A673 (cell line): ENCODE results near the gene EIF3D.

Source experiments
- EZH2 ChIP-seq: fragments of 200-600 bp; sonication (generic); IDR thresholded peaks from 2 replicates; pipeline ENCODE4 v1.6.1; 2017; ENCODE audit warnings: borderline replicate concordance, low read depth, mild to moderate bottlenecking, mixed read lengths, antibody characterized with exemption, low read length; ENCODE audit not compliant: poor library complexity, severe bottlenecking
- TF ChIP-seq, protein P1 (sequence below): fragments of 300-800, 200-600 bp; sonication (generic); conservative IDR thresholded peaks from 2 replicates; pipeline ENCODE4 v1.5.1; 2017; ENCODE audit warnings: low read depth, mild to moderate bottlenecking, antibody characterized with exemption, low read length, moderate library complexity, mixed read lengths

DNA sequence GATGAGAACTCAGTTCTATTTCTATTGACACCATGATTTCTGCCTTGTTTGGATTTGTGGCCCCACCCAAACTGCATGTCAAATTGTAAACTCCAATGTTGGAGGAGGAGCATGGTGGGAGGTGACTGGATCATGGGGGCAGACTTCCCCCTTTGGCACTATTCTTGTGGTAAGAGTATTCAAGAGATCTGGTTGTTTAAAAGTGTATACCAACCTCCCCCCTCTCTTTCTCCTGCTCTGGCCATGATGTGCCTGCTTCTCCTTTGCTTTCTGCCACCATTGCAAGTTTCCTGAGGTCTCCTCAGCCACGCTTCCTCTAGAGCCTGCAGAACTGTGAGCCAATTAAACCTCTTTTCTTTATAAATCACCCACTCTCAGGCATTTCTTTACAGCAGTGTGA lies 14.2 kb downstream of the EIF3D start:
- TF ChIP-seq, protein P1, sequence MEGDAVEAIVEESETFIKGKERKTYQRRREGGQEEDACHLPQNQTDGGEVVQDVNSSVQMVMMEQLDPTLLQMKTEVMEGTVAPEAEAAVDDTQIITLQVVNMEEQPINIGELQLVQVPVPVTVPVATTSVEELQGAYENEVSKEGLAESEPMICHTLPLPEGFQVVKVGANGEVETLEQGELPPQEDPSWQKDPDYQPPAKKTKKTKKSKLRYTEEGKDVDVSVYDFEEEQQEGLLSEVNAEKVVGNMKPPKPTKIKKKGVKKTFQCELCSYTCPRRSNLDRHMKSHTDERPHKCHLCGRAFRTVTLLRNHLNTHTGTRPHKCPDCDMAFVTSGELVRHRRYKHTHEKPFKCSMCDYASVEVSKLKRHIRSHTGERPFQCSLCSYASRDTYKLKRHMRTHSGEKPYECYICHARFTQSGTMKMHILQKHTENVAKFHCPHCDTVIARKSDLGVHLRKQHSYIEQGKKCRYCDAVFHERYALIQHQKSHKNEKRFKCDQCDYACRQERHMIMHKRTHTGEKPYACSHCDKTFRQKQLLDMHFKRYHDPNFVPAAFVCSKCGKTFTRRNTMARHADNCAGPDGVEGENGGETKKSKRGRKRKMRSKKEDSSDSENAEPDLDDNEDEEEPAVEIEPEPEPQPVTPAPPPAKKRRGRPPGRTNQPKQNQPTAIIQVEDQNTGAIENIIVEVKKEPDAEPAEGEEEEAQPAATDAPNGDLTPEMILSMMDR: no peak
- TF ChIP-seq EZH2: no peak
